Renal cortex interstitium (tissue), 11 donors: ENCODE data around the gene ROM1. TPM values are rescaled to one million over a fixed set of nuclear protein-coding genes. Genes with fewer than 3 reads are reported as not detected.
"Not testable (repeated sequence)": the region's sequence is repeated elsewhere in the genome, so short reads cannot be mapped to it uniquely, and the experiment has no call there.

Experiments used
- DNase-seq, 11 donors: peaks; one replicate each; pipeline ENCODE4 v3.0.0-alpha.2; 2013; ENCODE audit warnings: low read depth in 9 of 11, low spot score in 4 of 11; ENCODE audit errors: extremely low read depth in 1 of 11
- polyA plus RNA-seq, 3 donors: library from polyadenylated mRNA; unstranded; fragments of 120-200 nt; gene quantifications; one replicate each; pipeline ENCODE4 v1.2.1, GENCODE V29; 2013; ENCODE audit not compliant: insufficient read length in 3 of 3

Gene ROM1
- polyA plus RNA-seq, 3 donors, result 2.9 to 4.8 (median 3.5) TPM

DNA sequence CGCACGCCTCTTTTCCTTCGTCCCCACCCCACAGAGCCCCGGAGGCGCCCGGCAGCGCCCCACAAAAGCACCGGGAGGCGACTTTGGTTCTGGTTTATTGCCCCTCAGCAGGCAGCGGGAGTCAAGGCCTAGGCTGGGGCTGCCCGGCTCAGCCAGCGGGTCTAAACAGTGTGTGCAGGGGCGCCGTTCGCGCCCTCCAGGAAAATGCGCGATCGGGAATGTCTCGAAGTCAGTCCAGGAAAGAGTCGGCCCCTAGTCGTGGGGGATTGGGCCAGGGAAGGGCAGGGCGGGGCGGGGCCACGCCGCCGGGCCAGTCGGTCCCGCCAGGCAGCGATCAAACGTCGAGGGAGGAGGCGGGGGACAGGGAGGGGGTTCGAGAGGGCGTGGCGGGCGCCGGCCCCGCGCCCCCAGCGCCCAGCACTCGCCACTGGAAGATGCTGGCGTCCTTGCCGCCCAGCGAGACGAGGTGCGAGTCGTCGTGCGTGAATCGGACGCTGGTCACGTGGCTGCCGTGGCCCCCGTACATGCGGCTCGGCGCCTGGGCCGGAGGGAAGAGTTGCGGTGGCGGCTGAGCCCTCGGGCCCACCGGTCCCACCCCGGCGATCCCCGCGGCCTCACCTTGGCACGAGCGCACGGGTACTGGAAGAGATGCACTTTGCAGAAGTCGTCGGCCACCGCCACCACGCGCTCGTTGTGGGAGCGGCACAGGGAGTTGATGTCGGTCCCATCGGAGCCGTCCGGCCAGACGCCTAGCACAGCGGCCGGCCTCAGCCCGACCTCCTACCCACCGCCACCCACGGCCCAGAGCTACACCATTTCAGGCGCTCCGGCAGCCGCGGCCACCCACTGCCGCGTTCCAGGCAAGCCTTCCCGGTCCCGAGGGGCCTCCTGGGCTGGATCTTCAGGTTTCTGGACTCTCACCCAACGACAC is 10.7 kb upstream of the ROM1 start:
- peak in 5 of 11 donors; percentile 44 to 51 (median 47) for DNase-seq

DNA sequence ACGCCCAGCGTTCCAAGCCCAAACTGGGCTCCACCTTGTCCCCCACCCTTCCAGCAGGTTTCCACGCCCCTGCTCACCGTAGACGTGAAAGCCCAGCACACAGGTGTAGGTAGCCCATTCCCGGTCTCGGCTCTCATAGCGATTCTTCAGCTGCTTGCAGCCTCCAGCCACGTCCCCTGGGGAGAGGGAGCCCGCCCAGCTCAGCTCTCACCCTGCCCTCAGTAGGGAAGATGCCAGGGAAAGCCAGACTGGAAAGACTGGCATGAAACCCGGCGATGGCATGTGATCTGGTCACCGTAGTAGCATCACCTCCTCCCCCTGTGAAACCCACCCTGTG is 10.0 kb upstream of the ROM1 start:
- DNase-seq, result no peak

DNA sequence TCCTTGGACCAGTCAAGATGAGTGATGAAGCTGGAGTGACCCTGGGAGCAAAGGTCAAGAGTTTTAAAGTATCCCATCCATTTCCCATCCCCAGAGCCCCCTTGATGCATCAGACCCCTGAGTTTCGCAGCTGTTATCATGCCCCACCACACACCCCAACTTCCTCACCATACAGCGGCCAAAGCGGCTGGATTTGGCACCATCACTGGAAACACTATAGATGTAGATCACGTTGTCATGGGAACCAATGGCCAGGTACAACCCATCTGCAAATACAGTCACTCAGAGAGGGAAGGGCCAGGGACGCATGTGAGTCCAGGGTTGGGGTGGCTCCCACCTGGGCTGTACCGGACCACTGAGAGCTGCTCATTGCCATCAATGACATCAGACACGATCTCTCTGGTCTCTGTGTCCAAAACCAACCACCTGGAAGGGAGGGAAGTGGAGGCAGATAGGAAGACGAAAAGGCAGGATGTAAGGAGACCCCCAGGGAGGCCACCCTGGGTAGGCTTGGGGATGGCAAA is 9.2 kb upstream of the ROM1 start:
- DNase-seq, result no peak

DNA sequence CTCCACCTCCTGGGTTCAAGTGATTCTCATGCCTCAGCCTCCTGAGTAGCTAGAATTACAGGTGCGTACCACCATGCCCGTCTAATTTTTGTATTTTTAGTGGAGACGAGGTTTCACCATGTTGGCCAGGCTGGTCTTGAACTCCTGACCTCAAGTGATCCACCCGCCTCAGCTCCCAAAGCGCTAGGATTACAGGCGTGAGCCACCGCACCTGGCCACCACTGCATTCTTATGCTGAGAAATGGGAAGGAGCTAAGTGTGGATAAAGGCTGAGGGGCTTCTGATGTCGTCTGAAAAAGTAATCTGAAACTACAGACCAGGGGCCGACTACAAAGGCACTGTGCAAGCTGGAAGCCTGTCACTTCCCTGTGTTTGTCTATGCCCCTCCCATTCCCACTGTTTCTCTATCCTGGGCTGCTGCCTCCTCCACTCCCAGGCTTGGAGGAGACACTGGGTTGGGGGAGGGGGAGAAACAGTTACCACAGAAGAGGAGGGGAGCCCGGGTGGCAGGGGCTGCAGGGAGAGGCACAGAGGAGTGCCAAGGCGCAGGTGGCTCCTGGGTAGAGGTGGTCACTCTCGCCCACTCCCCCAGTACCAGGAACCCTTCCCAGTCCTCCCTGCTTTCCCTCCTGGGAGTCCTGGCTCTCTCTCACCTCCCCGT is 8.5 kb upstream of the ROM1 start:
- DNase-seq, result peak in 4 of 11 donors; percentile 42 to 57 (median 48)

DNA sequence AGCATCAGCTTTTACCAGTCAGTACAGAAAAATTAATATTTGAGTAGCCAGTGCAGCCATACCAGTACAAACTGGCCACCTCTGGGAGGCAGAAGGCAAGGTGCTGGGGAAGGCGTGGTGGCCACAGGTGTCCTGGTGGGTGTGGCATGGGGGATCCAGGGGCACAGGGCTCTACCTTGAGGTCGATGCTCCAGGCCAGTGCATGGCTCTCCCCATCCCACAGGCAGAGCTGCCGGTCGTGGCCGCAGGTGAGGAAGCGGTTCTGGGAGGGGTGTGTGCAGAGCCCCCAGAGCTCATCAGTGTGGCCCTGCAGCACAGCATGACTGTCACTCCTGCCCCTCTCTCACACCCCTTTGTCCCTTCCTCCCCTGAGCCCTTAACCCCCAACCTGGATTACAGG is 7.6 kb upstream of the ROM1 start:
- no peak for DNase-seq

DNA sequence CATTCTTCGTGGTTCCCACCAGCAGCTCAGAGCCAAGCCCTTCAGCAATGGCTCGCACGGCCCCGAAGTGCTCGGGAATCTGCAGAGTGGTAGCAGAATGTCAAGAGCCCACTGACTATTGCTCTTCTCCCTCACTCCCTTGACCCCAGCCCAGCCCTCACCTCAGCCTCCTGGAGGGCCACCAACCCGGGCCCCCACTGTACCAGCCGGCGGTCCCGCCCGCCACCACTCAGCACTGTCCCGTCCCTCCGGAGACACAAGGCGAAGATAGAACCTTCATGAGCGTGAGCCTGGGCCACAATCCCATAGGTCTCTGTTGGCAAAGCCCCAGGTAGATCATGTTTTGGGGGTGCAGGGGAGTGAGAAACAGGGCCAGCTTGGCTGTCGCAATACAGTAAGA is 7.2 kb upstream of the ROM1 start:
- DNase-seq, result no peak

DNA sequence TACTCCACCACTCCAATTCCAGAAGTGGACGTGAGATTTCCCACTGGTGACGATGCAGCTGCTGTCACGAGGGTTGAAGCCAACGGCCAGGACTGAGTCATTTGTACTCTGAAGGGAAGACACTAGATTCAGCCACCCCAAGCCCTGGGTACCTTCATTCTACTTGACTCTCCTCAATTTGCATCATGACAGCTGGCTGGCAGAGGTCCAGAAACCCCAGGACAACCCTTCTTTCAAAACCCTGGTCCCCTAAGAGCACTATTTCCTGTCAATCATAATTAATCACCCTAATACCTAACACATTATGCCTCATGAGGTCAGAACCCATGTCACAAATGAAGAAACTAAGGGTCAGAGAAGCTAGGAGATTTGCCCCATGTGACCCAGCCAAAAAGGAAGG is 5.3 kb upstream of the ROM1 start:
- no peak for DNase-seq

DNA sequence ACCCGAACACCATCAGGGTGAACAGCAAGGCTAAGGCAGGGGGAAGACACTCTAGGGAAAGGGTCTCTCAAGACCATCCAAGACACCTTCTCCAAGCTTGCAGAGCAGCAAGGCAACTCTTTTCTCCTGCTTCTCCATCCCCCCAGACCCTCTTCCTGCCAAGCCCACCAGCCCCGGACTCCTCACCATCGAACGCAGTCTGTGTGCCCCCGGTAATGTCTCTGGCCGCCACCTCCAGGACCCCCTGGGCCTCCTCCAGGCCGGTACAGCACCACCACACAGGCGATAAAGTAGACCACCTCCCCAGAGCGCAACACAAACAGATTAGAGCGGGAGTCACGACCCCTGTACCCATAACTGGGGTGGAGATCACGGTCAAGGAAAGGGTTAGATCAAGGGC is 4.3 kb upstream of the ROM1 start:
- no peak for DNase-seq

DNA sequence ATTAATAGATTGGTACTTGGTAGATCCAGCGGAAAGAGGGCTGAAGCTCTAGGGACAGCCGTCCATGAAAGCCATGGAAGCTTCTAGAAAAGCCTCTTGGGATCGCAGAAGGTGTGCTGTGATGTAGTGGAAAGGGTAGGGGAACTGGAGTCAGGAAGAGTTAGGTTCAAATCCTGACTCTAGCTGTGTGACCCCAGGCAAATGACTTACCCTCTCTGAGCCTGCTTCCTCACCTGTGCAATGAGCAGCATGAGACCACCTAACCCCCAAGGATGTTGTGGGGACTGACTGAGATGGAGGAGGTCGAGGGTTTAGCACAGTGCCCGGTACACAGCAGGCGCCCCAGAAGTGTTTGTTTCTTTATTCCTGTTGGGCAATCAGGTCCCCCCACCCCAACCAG is 2.7 kb upstream of the ROM1 start:
- DNase-seq, result no peak

DNA sequence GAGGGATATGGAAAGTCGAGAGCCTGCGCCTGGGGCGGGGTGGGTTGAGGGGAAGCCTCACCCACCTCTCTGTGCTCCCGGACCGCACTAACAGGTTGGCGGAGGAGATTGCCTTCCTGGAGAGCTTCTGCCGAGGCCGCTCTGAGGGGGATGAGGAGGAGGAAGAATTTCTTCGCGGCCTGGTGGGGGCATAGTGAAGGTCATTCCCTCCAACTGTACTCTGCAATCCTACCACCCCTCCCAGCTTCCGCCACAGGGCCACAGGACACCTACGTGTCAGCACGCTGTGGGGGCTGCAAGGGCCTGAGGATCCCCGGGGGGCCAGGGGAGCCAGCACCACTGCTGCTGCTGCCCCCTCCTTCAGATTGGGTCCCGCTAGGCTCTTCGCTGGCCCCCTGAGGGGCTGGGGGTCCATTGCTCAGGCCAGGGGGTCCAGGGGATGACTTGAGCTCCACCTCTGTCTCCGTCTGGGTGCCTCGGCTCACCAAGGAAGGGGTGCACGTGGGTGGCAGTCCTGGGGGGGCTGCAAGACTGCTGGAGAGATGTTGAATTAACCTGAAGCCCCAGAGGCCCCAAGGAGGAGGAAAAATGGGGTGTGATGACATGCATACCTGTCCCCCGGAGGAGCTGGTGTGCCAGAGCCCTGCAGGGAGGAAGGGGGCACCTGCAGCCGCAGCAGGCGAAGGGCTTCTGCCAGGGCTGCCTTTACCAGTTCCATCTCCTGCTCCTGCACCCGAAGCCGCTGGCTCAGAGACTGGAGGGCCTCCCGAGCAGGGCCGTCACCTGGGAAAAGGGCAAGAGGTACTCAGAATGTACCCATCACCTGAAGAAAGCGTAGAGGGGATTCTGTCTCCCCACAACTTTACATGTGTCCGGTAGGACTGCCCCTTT is 2.0 kb upstream of the ROM1 start:
- DNase-seq, result no peak

DNA sequence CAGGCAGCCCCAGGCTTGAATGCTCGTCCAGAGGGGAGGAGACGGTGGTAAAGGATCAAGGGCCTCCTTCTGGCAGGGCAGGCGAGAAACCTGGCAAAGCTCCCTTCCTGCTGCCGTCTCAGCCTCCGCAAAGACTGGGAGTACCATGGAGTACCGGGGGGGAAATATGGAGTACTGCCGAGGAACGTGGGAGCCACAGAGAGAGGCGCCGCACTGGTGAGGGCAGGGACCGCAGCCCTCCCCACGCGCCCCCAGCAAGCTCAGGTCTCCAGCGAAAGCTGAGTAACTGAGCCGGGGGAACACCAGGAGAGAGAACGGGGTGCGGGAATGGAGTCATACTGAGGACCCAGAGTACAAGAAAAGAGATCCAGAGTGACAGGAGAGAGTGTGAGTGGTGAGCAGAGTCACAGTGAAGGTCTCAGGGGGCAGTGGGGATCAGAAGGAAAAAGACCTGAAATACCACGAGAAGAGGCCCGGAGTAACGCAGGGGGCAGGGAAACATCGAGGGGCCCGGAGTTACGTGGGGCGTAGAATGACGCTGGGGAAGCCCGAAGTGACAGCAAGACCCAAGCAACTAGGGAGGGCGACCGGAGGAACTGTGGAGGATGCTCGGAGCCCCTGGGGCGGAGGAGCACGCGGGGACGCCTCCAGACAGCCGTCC is 1.2 kb upstream of the ROM1 start:
- DNase-seq, result no peak

DNA sequence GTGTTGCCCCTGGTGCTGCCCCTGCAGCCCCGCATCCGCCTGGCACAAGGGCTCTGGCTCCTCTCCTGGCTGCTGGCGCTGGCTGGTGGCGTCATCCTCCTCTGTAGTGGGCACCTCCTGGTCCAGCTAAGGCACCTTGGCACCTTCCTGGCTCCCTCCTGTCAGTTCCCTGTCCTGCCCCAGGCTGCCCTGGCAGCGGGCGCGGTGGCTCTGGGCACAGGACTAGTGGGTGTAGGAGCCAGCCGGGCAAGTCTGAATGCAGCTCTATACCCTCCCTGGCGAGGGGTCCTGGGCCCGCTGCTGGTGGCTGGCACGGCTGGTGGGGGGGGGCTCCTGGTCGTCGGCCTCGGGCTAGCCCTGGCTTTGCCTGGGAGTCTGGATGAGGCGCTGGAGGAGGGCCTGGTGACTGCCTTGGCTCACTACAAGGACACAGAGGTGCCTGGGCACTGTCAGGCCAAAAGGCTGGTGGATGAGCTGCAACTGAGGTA is 278 bp downstream of the ROM1 start:
- DNase-seq, result no peak

DNA sequence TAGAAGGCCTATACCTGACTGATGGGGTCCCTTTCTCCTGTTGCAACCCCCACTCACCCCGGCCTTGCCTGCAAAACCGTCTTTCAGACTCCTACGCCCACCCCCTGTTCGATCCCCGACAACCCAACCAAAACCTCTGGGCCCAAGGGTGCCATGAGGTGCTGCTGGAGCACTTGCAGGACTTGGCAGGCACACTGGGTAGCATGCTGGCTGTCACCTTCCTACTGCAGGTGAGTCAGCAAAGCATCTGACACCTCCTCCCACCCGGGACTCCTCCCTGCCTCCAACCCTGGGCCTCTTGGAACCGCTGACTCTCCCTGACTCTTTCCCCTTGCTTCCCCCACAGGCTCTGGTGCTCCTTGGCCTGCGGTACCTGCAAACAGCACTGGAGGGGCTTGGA is 1.2 kb downstream of the ROM1 start:
- no peak for DNase-seq

DNA sequence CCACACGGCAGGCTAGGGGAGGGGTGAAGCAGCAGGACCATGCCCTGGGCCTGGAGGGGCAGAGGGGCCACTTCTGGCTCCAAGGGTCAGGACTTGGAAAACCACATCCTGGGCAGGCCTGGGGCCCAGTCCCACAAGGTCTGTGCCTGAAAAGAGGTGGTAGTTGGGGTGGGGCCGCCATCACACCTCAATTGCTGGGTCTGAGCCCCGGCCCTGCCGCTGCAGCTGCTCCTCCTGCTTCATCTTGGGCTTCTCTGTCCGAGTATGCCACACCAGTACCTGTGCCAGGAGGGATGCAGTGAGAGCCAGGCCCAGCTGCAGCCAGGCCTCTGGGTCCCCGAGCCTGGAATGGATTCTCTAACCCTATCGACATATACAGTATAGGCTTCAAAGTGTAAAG is 2.5 kb downstream of the ROM1 start:
- DNase-seq, result no peak

DNA sequence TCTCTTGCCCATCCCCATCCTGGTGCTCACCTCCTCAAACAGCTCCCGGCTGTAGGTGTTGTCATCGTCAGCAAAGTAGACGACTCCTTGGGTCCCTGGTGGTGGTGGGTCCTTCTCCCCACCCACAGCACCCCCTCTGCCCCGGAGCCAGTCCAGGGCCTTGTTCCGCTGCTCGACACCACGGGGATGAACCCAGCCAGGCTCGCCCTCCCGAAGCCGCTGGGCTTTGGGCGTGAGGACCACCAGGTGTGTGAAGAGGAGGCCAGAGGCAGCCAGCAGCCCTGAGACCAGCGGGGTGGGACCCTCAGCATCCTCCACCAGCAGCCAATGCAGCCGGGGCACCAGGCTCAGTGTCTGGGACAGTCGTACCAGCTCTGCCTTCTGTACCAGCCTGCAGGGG is 3.9 kb downstream of the ROM1 start:
- not testable (repeated sequence) for DNase-seq

DNA sequence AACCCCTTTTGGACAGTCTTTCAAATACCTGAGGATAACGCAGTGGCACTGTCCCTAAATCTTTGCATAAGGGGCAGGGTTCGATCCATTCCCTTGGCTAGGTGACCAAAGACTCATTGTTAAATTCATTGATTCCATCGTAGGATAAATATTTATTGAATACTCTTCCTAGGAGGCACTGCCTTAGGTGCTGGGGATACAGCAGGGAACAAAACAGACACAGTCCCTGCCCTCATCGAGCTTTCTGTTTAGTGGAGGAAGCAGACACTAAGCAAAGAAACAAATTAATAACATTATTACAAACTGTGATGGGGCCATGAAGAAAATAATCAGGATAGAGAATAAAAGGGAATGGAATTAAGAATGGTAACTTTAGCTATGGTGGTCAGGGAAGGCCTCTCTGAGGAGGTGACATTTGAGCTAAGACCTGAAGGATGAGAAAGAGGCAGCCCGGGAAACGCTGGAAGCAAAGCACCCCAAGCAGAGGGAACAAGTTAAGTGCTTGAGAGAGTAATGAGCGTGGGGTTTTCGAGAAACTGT is 8.0 kb downstream of the ROM1 start:
- no peak for DNase-seq

DNA sequence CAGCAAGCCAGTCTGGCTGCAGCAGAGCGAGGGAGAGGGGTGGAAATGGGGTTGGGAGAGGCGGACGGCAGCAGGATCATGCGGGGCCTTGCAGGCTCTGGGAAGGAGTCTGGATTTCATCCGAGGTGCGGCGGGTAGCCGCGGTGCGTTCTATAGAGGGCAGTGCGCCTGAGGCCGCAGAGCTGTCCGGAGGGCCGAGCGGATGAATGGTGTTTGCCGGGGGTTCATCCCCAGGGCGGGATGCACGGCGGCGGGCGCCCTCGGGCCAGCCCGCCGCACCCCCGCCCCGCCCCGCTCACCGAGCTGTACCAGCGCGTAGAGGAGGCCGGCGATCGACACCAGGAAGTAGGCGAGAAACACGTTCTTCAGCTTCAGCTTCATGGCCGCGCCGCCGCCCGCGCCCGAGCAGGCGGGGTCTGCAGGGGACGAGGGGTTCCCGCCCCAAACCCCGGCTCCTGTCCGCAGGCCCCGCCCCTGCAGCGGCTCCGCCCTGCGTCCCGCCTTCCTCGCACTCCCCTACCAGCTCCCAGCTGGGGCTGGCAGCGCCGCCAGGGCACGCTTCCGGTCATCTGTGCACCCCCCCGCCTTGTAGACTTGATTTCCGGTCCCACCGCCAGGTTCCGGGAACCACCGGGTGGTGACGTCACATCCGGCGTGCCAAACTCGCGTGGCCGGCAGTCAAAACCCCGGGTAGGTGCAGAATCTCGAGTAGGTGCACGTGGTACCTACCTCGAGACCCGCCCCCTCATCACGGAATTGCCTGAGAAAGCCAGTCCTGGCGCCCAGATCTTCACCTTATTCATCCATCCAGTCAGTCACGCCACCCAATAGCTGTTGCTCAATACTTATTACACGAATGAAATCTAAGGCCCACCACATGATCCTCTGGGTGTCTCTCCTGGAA is 8.8 kb downstream of the ROM1 start, which contains the start of gene B3GAT3:
Gene B3GAT3 (minus strand): TSS at position 420 of the 904 bp plus-strand sequence. CDS start 39 bp downstream, at position 381.
- peak; percentile 87 to 96 (median 93) for DNase-seq
